Stimulated activated CD8-positive, alpha-beta memory T cell treated with anti-CD3 and anti-CD28 coated beads, Interleukin-2, amount 100 ng/mL, for 1 hour (primary cell): ENCODE measurements around the gene PLS1.
A peak's percentile ranks its signal among the peaks of the same experiment; 100 is the strongest.
"Not testable (repeated sequence)": the region's sequence is repeated elsewhere in the genome, so short reads cannot be mapped to it uniquely, and the experiment has no call there.

Experiments
- DNase-seq, 2 donors: peaks; one replicate each; pipeline ENCODE4 v3.0.0-alpha.2; 2020; ENCODE audit warnings: low read depth in 2 of 2

Gene PLS1

GRCh38 chr3:142693136-142693853 lies 97.1 kb downstream of the PLS1 start:
- no peak for DNase-seq

GRCh38 chr3:142694225-142694624 lies 98.0 kb downstream of the PLS1 start:
- no peak for DNase-seq

- no peak for DNase-seq
Measured at GRCh38 chr3:142705198-142705597, 109.0 kb downstream of the PLS1 start.

GRCh38 chr3:142706321-142707127 lies 110.3 kb downstream of the PLS1 start:
- DNase-seq = no peak

- DNase-seq = no peak
Measured at GRCh38 chr3:142709207-142709606, 113.0 kb downstream of the PLS1 start.

- DNase-seq = not testable (repeated sequence)
Measured at GRCh38 chr3:142714882-142715281, 118.7 kb downstream of the PLS1 start.

- DNase-seq = no peak
Measured at GRCh38 chr3:142716102-142716501, 119.9 kb downstream of the PLS1 start.

GRCh38 chr3:142723665-142723967 lies 127.4 kb downstream of the PLS1 start:
- DNase-seq = no peak

GRCh38 chr3:142723968-142724681 lies 127.9 kb downstream of the PLS1 start, which contains the start of gene TRPC1:
TRPC1 (plus strand) TSS chr3:142724034; CDS start chr3:142724560, 526 bp downstream.
- DNase-seq = peak; percentile 41 to 52

- no peak for DNase-seq
Measured at GRCh38 chr3:142724682-142725356, 128.6 kb downstream of the PLS1 start.

- DNase-seq = no peak
Measured at GRCh38 chr3:142725357-142725739, 129.2 kb downstream of the PLS1 start.

- no peak for DNase-seq
Measured at GRCh38 chr3:142726017-142726416, 129.8 kb downstream of the PLS1 start.

- DNase-seq = no peak
Measured at GRCh38 chr3:142732066-142732465, 135.9 kb downstream of the PLS1 start.

- DNase-seq = no peak
Measured at GRCh38 chr3:142734834-142735233, 138.6 kb downstream of the PLS1 start.

GRCh38 chr3:142735462-142735861 lies 139.3 kb downstream of the PLS1 start:
- DNase-seq = no peak

- no peak for DNase-seq
Measured at GRCh38 chr3:142738396-142738795, 142.2 kb downstream of the PLS1 start.

- DNase-seq = no peak
Measured at GRCh38 chr3:142746646-142747045, 150.5 kb downstream of the PLS1 start.

- DNase-seq = not testable (repeated sequence)
Measured at GRCh38 chr3:142750531-142750930, 154.3 kb downstream of the PLS1 start.

- not testable (repeated sequence) for DNase-seq
Measured at GRCh38 chr3:142752605-142753004, 156.4 kb downstream of the PLS1 start.

GRCh38 chr3:142754494-142754893 lies 158.3 kb downstream of the PLS1 start:
- DNase-seq = no peak
